OCI-LY7 (cell line): ENCODE measurements around the gene HSD17B4.

Experiments
- CTCF ChIP-seq: fragments of 200-600 bp; sonication (generic); conservative IDR thresholded peaks from 2 replicates; pipeline ENCODE4 v1.5.1; 2014; ENCODE audit warnings: mild to moderate bottlenecking, antibody characterized with exemption, low read length, moderate library complexity, mixed read lengths
- EZH2phosphoT487 ChIP-seq: fragments of 200-600 bp; sonication (generic); IDR thresholded peaks from 2 replicates; pipeline ENCODE4 v1.6.1; 2018; ENCODE audit warnings: low read depth, borderline replicate concordance, mild to moderate bottlenecking, mixed run types, antibody characterized with exemption, low read length, moderate library complexity, mixed read lengths

GRCh38 chr5:119529811-119530210 lies 77.5 kb downstream of the HSD17B4 start:
- TF ChIP-seq CTCF: no peak
- no peak for TF ChIP-seq EZH2phosphoT487
